ENCODE results near the gene FCER2.

DNA sequence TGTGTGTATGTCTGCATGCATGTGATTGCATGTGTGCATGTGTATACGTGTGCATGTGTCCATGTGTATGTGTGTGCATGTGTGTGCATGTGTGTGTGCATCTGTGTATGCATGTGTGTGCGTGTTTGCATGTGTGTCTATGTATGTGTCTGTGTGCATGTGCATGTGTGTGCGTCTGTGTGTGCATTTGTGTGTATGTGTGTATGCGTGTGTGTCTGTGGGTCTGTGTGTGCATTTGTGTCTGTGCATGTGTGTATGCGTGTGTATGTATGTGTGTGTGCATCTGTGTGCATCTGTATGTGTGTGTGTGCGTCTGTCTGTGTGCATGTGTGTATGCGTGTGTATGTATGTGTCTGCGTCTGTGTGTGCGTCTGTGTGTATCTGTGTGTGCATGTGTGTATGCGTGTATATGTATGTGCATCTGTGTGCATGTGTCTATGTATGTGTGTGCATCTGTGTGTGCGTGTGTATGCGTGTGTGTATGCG, 62.0 kb downstream of the FCER2 start:
- TF ChIP-seq, protein P1, sequence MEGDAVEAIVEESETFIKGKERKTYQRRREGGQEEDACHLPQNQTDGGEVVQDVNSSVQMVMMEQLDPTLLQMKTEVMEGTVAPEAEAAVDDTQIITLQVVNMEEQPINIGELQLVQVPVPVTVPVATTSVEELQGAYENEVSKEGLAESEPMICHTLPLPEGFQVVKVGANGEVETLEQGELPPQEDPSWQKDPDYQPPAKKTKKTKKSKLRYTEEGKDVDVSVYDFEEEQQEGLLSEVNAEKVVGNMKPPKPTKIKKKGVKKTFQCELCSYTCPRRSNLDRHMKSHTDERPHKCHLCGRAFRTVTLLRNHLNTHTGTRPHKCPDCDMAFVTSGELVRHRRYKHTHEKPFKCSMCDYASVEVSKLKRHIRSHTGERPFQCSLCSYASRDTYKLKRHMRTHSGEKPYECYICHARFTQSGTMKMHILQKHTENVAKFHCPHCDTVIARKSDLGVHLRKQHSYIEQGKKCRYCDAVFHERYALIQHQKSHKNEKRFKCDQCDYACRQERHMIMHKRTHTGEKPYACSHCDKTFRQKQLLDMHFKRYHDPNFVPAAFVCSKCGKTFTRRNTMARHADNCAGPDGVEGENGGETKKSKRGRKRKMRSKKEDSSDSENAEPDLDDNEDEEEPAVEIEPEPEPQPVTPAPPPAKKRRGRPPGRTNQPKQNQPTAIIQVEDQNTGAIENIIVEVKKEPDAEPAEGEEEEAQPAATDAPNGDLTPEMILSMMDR (IDR thresholded peaks at IDR 0.05), result no peak
- TF ChIP-seq FOXP1 (CRISPR knock-in tag; IDR thresholded peaks at IDR 0.05; ENCODE audit: borderline replicate concordance), result no peak
- TF ChIP-seq NFE2L1 (CRISPR knock-in tag; IDR thresholded peaks at IDR 0.05), result no peak
- no peak for TF ChIP-seq E2F1 (CRISPR knock-in tag; IDR thresholded peaks at IDR 0.05)
- TF ChIP-seq FOXK1 (CRISPR knock-in tag; IDR thresholded peaks at IDR 0.05), result no peak
- TF ChIP-seq, protein P2, sequence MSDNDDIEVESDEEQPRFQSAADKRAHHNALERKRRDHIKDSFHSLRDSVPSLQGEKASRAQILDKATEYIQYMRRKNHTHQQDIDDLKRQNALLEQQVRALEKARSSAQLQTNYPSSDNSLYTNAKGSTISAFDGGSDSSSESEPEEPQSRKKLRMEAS (CRISPR knock-in tag; IDR thresholded peaks at IDR 0.05), result no peak
- TF ChIP-seq TEAD4 (CRISPR knock-in tag; IDR thresholded peaks at IDR 0.05), result no peak

Data from WTC11 (cell line).